ENCODE measurements around the gene RCN2.

Gene RCN2

DNA sequence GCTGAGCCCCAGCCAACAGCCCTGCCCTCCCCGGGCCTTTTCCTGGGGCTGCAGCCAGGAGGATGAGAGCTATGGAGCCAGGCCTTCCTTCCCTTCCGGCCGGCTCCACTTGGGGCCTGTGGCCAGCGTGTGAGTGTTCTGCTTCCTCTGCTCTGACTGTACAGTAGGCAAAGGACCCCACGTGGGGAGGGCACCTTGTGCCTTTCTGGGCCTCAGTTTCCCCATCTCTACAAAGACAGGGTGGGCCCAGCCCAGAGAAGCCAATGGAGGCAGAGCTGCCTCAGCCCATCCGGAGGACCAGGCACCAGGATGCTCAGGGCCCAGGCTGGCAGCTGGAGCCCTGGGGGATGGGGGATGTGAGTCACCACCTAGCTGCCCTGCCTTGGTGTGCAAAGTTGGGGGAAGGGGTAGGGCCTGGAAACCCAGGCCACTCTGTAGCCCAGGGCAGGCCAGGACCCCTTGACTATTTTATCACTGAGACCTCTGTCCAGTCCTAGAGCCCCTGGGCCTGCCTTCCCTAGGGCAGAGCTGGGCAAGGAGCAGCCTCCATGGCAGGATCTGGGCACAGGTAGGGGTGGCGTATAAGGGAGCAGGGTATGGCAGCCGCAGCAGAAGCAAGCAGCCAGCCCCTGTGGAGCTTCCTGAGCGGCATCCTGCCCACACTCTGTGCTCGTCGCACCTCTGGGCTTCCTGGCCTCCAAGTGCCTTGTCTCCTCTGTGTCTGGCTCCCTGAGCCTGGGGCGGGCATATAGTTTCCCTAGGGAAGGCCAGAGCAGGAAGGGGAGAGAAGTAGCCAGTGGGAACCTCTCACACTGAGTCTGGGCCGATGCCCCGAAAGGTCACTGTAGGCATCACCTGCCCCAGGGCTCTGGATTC is 65.2 kb downstream of the RCN2 start:
- DNase-seq, result no peak

- no peak for DNase-seq
Observed at GRCh38 chr15:76998663-76999285, 67.2 kb downstream of the RCN2 start.

GRCh38 chr15:76999996-77000395 is 68.4 kb downstream of the RCN2 start:
- DNase-seq, result no peak

DNA sequence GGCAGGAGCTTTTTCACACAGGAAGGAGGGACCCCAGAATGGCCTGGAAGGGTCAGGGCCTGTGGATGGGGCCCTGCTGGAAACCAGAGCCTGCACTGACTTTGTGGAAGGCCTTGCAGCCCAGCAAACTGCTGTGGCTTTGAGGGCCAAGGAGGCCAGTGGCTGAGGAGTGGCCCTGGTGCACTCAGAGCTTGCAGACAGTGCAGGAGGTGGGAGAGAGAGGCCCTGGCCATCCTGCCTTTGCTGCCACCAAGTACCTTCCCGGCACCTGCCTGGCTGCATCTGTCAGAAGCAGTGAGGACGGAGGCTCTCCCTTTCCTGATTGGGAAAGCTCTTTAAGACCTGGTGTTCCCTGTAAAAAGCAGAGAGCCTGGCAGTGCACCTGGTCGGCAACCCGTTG is 69.8 kb downstream of the RCN2 start:
- peak; percentile 18 for DNase-seq

DNA sequence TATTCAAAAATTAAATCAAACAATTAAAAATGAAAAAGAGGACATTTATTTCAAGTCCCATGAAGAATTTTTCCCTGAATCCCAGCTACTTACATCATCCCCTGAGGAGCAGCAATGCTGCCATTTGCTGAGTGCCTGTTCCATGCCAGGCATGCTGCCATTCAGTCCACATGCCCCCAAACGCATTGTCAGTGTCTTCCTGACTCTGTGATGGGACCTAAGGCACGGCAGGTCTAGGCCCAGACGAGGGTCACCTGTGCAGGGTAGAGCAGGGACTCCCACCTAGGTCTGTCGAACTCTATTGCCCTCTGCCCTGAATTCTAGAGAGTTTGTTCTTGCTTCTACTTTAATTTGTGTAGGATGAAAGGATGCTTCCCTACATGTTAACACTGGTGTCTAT is 70.4 kb downstream of the RCN2 start:
- no peak for DNase-seq

DNA sequence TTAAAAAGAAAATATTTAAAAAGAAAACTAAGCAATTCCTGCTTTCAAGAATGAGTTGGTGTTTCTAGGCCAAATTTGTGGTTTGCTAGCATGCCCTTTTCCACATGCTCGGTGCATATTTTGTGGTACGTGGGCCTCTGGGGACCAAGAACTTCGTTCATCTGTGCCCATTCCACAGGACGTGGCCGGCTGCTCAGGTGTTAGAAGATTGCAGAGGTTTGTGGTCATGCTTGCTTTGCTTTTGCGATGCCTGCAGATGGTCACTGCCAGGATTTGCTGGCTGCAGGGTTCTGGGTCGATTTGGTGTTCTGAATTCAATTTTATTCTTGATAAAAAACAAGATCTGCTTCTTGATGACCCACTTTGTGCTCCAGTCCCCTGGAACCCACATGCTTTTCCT is 70.9 kb downstream of the RCN2 start:
- no peak for DNase-seq

- DNase-seq, result no peak
Observed at GRCh38 chr15:77002954-77003912, 71.7 kb downstream of the RCN2 start.
